Choroid plexus epithelial cell (primary cell): ENCODE measurements around the gene CCDC9B.

Experiments
- DNase-seq: peaks from one replicate; pipeline ENCODE4 v3.0.0-alpha.2; 2010; ENCODE audit warnings: low read depth
- H3K4me3 ChIP-seq: 2 replicates; pipeline ENCODE4 v1.5.1; 2011; ENCODE audit warnings: low read depth, mild to moderate bottlenecking, control low read depth, low read length, moderate library complexity
- TF ChIP-seq, protein P1 (sequence below): conservative IDR thresholded peaks from 2 replicates; pipeline ENCODE4 v1.5.1; 2011; ENCODE audit warnings: low read depth, mild to moderate bottlenecking, control low read depth, inconsistent platforms, low read length, moderate library complexity

CCDC9B gene

GRCh38 chr15:40296561-40297230, 44.0 kb downstream of the CCDC9B start:
- no peak for DNase-seq
- H3K4me3 ChIP-seq, result no peak overlapping the region
- TF ChIP-seq, protein P1, sequence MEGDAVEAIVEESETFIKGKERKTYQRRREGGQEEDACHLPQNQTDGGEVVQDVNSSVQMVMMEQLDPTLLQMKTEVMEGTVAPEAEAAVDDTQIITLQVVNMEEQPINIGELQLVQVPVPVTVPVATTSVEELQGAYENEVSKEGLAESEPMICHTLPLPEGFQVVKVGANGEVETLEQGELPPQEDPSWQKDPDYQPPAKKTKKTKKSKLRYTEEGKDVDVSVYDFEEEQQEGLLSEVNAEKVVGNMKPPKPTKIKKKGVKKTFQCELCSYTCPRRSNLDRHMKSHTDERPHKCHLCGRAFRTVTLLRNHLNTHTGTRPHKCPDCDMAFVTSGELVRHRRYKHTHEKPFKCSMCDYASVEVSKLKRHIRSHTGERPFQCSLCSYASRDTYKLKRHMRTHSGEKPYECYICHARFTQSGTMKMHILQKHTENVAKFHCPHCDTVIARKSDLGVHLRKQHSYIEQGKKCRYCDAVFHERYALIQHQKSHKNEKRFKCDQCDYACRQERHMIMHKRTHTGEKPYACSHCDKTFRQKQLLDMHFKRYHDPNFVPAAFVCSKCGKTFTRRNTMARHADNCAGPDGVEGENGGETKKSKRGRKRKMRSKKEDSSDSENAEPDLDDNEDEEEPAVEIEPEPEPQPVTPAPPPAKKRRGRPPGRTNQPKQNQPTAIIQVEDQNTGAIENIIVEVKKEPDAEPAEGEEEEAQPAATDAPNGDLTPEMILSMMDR, result no peak

- TF ChIP-seq, protein P1, result no peak
Observed at GRCh38 chr15:40295877-40296560, 44.7 kb downstream of the CCDC9B start.

DNA sequence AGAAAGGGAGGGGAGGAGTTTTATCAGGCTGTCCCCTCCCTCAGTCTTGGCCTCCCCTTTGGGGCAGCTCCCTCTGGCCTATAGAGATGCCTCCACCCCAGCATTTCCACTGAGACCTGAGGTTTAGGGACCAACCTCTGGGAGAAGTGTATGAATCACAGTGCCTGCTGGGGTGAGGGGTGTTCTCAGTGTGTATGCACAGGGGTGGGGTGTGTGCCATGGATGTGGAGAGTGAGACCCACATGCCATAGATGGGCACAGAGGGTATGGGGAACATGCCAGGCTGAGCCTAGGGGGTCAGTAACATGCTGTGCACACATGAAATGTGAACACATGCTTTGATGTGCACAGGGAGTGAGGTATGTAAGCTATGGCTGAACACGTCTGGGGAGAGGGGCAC, 45.4 kb downstream of the CCDC9B start:
- no peak for DNase-seq
- TF ChIP-seq, protein P1, result no peak
- H3K4me3 ChIP-seq, result no peak overlapping the region

More at GRCh38 chr15:40295877-40296560, 44.7 kb downstream of the CCDC9B start:
- no peak for DNase-seq
- H3K4me3 ChIP-seq, result no peak overlapping the region

DNA sequence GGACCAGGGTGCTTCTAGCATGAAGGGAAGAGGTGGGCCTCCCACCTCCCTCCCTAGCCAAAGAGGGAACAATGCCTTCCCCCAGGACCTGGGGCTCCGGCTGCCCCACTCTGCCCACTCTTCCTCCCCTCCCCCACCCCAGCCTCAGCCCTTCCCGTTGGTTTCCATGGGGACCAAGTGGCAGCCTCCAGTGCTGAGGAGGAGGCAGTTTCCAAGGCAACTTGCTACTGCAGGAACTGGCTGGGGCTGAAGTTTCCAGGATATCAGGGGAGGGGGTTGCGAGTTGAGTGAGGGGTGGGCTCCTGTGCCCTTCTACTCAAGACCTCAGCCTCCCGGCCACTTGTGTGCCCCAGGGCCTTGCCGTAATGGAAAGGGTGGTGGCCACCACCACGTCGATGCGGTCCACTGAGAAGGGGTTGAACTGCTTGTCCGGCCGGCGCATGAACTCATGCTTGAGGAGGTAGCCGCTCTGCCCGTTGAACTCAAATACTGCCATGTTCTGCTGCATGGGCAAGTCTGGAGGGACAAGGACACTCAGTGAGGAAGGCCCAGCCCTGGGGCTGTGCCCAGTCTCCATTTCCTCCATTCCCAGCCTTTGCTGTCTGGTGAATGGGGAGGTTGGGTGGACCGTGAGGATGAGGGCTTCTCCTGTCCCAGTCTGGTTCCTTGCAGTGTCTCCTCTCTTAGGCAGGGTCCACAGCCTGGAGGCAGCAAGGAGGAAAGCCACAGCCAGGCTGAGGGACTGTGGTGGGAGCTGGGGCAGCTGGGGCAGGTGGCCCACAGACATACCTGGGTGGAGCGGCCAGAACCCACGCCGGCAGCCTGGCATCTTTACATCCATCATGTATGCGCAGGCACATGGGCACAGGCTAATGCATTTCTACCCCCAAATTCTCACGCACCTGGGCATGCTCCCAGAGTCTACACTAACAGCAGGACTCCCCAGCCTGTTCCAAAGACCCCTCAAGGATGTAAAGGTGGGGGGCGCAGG, 46.5 kb downstream of the CCDC9B start:
- H3K4me3 ChIP-seq, result no peak overlapping the region
- DNase-seq, result no peak
- TF ChIP-seq, protein P1, result no peak

- no peak overlapping the region for H3K4me3 ChIP-seq
- no peak for DNase-seq
- TF ChIP-seq, protein P1, result no peak
Observed at GRCh38 chr15:40293006-40293405, 47.7 kb downstream of the CCDC9B start.

DNA sequence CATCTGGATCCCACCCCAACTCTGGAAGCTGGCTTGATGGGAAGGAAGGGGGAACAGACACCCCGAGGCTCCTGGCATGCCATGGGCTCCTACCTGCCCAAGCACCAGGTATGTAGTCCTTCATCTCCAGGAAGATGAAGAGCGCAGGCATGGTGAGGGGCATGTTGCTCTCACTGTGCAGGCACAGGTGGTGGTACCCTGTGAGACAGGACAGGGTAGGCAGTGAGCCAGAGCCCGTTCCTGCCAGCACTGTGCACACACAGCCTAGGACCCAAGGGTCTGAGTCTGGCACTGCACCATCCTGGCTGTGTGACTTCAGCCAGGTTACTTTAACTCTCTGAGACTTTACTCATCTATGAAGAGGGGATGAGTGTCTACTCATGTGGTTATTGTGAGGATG, 48.5 kb downstream of the CCDC9B start:
- TF ChIP-seq, protein P1, result no peak
- H3K4me3 ChIP-seq, result no peak overlapping the region
- DNase-seq, result no peak
